ENCODE data around the gene TMEM229B. TPM values are rescaled to one million over a fixed set of nuclear protein-coding genes. Genes with fewer than 3 reads are reported as not detected.

Gene TMEM229B
- total and polyA plus RNA-seq, 4 donors, result 1.5 to 4.5 (median 2.5) TPM

- Histone ChIP-seq H3K27ac (ENCODE audit: low read depth in 1 of 2, low read length in 1 of 2) (no peak overlapping the region), H3K36me3 (ENCODE audit: control insufficient read depth in 4 of 4, insufficient read depth in 4 of 4, low read length in 4 of 4) (no peaks in the 10 kb centered on the region), H3K9ac (ENCODE audit: insufficient read depth in 1 of 2, low read length in 2 of 2) (no peak overlapping the region), H3K27me3 (ENCODE audit: control insufficient read depth in 3 of 3, insufficient read depth in 3 of 3, low read length in 2 of 3) (peaks cover 0 to 2% (median 0%) of the 10 kb centered on the region in 3 donors), H3K4me3 (no peak overlapping the region), H3K9me3 (ENCODE audit: control insufficient read depth in 4 of 4, insufficient read depth in 3 of 4, low read length in 3 of 4) (no peaks in the 10 kb centered on the region), H3K4me1 (ENCODE audit: control insufficient read depth in 5 of 5, insufficient read depth in 5 of 5, low read length in 5 of 5) (no peaks in the 10 kb centered on the region)
- 91 to 94% methylated on average over 11 of the region's 11 CpGs for WGBS, 2 donors
- ATAC-seq (ENCODE audit: insufficient read depth, low FRiP score), result no peak
- DNase-seq, result no peak
- TF ChIP-seq, protein P1, sequence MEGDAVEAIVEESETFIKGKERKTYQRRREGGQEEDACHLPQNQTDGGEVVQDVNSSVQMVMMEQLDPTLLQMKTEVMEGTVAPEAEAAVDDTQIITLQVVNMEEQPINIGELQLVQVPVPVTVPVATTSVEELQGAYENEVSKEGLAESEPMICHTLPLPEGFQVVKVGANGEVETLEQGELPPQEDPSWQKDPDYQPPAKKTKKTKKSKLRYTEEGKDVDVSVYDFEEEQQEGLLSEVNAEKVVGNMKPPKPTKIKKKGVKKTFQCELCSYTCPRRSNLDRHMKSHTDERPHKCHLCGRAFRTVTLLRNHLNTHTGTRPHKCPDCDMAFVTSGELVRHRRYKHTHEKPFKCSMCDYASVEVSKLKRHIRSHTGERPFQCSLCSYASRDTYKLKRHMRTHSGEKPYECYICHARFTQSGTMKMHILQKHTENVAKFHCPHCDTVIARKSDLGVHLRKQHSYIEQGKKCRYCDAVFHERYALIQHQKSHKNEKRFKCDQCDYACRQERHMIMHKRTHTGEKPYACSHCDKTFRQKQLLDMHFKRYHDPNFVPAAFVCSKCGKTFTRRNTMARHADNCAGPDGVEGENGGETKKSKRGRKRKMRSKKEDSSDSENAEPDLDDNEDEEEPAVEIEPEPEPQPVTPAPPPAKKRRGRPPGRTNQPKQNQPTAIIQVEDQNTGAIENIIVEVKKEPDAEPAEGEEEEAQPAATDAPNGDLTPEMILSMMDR (IDR thresholded peaks at IDR 0.05; ENCODE audit: control extremely low read depth, extremely low read depth), result no peak
Observed at GRCh38 chr14:67421356-67422224, 66.9 kb downstream of the TMEM229B start.

Small RNAs within 50 kb of the gene (small RNA-seq; reads per million reads assigned to genes)
- gene MIR5694 (ENCODE audit: low replicate concordance), result not detected

Other genes with a start within 250 kb of the TMEM229B start
- gene PALS1, start 247.3 kb downstream of the TMEM229B start, total RNA-seq, result 10 to 100 TPM; 26.1 to 45.7 TPM
- gene PALS1, start 247.3 kb downstream of the TMEM229B start, polyA plus RNA-seq, result 1 to 10 TPM; 6.1 to 8.7 TPM
- 100 to 1,000 TPM in 1 of 2 donors, 10 to 100 TPM in 1; 58.2 to 134 TPM for gene ATP6V1D, start 128.9 kb downstream of the TMEM229B start, total RNA-seq
- gene ATP6V1D, start 128.9 kb downstream of the TMEM229B start, polyA plus RNA-seq, result 10 to 100 TPM; 49.6 to 62.3 TPM
- 10 to 100 TPM; 44.3 to 72.7 TPM for gene EIF2S1, start 128.4 kb downstream of the TMEM229B start, total RNA-seq
- gene EIF2S1, start 128.4 kb downstream of the TMEM229B start, polyA plus RNA-seq, result 100 to 1,000 TPM in 1 of 2 donors, 10 to 100 TPM in 1; 22.5 to 109 TPM
- gene PLEK2, start 76.6 kb downstream of the TMEM229B start, total RNA-seq, result 1 to 10 TPM; 2.8 to 4.9 TPM
- 1 to 10 TPM; 3.6 to 4.2 TPM for gene PLEK2, start 76.6 kb downstream of the TMEM229B start, polyA plus RNA-seq
- 1 to 10 TPM; 2.9 to 9.3 TPM for gene PLEKHH1, start 44.6 kb upstream of the TMEM229B start, total RNA-seq
- gene PLEKHH1, start 44.6 kb upstream of the TMEM229B start, polyA plus RNA-seq, result 1 to 10 TPM in 1 of 2 donors, under 1 TPM in 1; 0.80 to 2.9 TPM
- 10 to 100 TPM; 20.6 to 22.3 TPM for gene PIGH, start 111.5 kb upstream of the TMEM229B start, total RNA-seq
- 10 to 100 TPM; 21.9 to 29.5 TPM for gene PIGH, start 111.5 kb upstream of the TMEM229B start, polyA plus RNA-seq
- gene ARG2, start 131.2 kb upstream of the TMEM229B start, total RNA-seq, result 1 to 10 TPM; 1.1 to 5.9 TPM
- gene ARG2, start 131.2 kb upstream of the TMEM229B start, polyA plus RNA-seq, result 1 to 10 TPM; 4.5 to 5.5 TPM
- gene VTI1B, start 185.9 kb upstream of the TMEM229B start, total RNA-seq, result 100 to 1,000 TPM in 1 of 2 donors, 10 to 100 TPM in 1; 43.9 to 105 TPM
- gene VTI1B, start 185.9 kb upstream of the TMEM229B start, polyA plus RNA-seq, result 10 to 100 TPM; 48.4 to 86.6 TPM
- 10 to 100 TPM; 73.7 to 80.3 TPM for gene RDH11, start 207.0 kb upstream of the TMEM229B start, total RNA-seq
- gene RDH11, start 207.0 kb upstream of the TMEM229B start, polyA plus RNA-seq, result 10 to 100 TPM; 42.0 to 60.3 TPM
- under 1 TPM in 1 of 2 donors, not detected in 1; 0.25 TPM for gene RDH12, start 213.2 kb upstream of the TMEM229B start, total RNA-seq
- under 1 TPM; 0.06 to 0.22 TPM for gene RDH12, start 213.2 kb upstream of the TMEM229B start, polyA plus RNA-seq